Right lobe of liver (tissue), 6 donors: Measurements from ENCODE around the gene AGRN. TPM values are rescaled to one million over a fixed set of nuclear protein-coding genes. Genes with fewer than 3 reads are reported as not detected.

Source experiments
- ATAC-seq, 4 donors: fragments of 200-7000 bp; cut with Tn5 transposase; one replicate each; pipeline ENCODE4 v1.9.1; 2020; ENCODE audit warnings: mild to moderate bottlenecking in 4 of 4, moderate library complexity in 4 of 4
- DNase-seq, 3 donors: peaks; one replicate each; pipeline ENCODE4 v3.0.0-alpha.2; 2020
- H3K27ac ChIP-seq, 3 donors: fragments of 200-600 bp; one replicate each; pipeline ENCODE4 v1.8.0; 2022
- H3K27me3 ChIP-seq, 2 donors: fragments of 200-600 bp; one replicate each; pipeline ENCODE4 v1.8.0; 2022
- H3K36me3 ChIP-seq, 4 donors: fragments of 200-600 bp; sonication (generic) in 1 of 4; one replicate each; pipeline versions ENCODE4 v1.5.1 to v1.8.0; 2017 to 2022; ENCODE audit warnings: control low read depth in 1 of 4
- H3K4me1 ChIP-seq, 4 donors: fragments of 200-600 bp; sonication (generic) in 1 of 4; one replicate each; pipeline versions ENCODE4 v1.5.1 to v1.8.0; 2017 to 2022; ENCODE audit warnings: control low read depth in 1 of 4
- H3K4me3 ChIP-seq, 3 donors: fragments of 200-600 bp; one replicate each; pipeline ENCODE4 v1.8.0; 2022
- H3K9me3 ChIP-seq, 4 donors: fragments of 200-600 bp; sonication (generic) in 1 of 4; one replicate each; pipeline versions ENCODE4 v1.5.1 to v1.8.0; 2017 to 2022; ENCODE audit warnings: control low read depth in 1 of 4
- POLR2A ChIP-seq: fragments of 450-650 bp; IDR thresholded peaks from one replicate; pipeline ENCODE4 v1.6.1; 2017; ENCODE audit warnings: antibody characterized with exemption, mild to moderate bottlenecking
- WGBS: methylation state at CpG from one replicate; pipeline ENCODE4 v1.1.6; 2018; ENCODE audit warnings: low coverage, low lambda C conversion rate; ENCODE audit not compliant: insufficient coverage; ENCODE audit errors: missing lambda C conversion rate; 5-methylcytosine and 5-hydroxymethylcytosine counted together
- intact Hi-C, 2 donors: fragments of 100-400 bp; cut with DNase I; formaldehyde crosslinking; loops; one replicate each; pipeline versions ENCODE4 v1.11.2 to v1.14.1; 2022
- total RNA-seq, 6 experiments: library from RNA; depleted of rRNA in 2 of 6; stranded (reverse); fragments of >200 nt in 2 of 6; fragmentation: NEBNext Ultra II Directional in 3 of 6; extraction: Animal tissue kit (Norgen Biotek cat#: 25700) in 3 of 6; gene quantifications; one replicate each; pipeline versions ENCODE4 v1.1.0 to v1.2.4, GENCODE V29; 2016 to 2023
- TF ChIP-seq, protein P1 (sequence below), 4 donors: fragments of 200-600 bp in 3 of 4; fragments of 450-650 bp in 1 of 4; IDR thresholded peaks; one replicate each; pipeline versions ENCODE4 v1.5.1 to v1.8.0; 2016 to 2022; ENCODE audit warnings: antibody characterized with exemption in 4 of 4, mild to moderate bottlenecking in 2 of 4
- donor health status: DM: no; HTN: yes; CAD: no.
- donor health status: DM: no; HTN: no; CAD: no.
- donor health status: DM: no; HTN: no; CAD: no.
- donor health status: DM: no; HTN: yes; CAD: no.
- donor health status: DM: no; HTN: yes; CAD: no.

The AGRN gene
- total RNA-seq, 6 experiments from 2014 or later, result 14.2 to 44.5 (median 35.2) TPM

DNA sequence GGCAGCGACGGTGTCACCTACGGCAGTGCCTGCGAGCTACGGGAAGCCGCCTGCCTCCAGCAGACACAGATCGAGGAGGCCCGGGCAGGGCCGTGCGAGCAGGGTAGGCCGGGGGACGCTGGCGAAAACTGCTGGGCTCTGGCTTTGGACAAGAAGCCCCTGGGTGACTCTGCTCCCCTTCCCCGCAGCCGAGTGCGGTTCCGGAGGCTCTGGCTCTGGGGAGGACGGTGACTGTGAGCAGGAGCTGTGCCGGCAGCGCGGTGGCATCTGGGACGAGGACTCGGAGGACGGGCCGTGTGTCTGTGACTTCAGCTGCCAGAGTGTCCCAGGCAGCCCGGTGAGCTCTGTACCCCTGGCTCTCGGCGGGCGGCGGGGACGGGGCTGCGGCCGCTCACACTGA lies 24.0 kb downstream of the AGRN start:
- no peaks in the 10 kb centered on the region for H3K27me3 ChIP-seq
- H3K27ac ChIP-seq, result no peak overlapping the region
- H3K36me3 ChIP-seq, result peaks cover 0 to 2% (median 0%) of the 10 kb centered on the region in 4 donors
- no CpG with 5 or more reads among the region's 33 CpGs for WGBS
- H3K4me3 ChIP-seq, result no peak overlapping the region
- TF ChIP-seq, protein P1, sequence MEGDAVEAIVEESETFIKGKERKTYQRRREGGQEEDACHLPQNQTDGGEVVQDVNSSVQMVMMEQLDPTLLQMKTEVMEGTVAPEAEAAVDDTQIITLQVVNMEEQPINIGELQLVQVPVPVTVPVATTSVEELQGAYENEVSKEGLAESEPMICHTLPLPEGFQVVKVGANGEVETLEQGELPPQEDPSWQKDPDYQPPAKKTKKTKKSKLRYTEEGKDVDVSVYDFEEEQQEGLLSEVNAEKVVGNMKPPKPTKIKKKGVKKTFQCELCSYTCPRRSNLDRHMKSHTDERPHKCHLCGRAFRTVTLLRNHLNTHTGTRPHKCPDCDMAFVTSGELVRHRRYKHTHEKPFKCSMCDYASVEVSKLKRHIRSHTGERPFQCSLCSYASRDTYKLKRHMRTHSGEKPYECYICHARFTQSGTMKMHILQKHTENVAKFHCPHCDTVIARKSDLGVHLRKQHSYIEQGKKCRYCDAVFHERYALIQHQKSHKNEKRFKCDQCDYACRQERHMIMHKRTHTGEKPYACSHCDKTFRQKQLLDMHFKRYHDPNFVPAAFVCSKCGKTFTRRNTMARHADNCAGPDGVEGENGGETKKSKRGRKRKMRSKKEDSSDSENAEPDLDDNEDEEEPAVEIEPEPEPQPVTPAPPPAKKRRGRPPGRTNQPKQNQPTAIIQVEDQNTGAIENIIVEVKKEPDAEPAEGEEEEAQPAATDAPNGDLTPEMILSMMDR (IDR thresholded peaks at IDR 0.05), result no peak
- TF ChIP-seq POLR2A, result no peak
- intact Hi-C loops, result no loop called here
- no peak for ATAC-seq
- peaks cover 0 to 10% (median 5%) of the 10 kb centered on the region in 4 donors for H3K4me1 ChIP-seq
- DNase-seq, result no peak
- H3K9me3 ChIP-seq, result no peaks in the 10 kb centered on the region

DNA sequence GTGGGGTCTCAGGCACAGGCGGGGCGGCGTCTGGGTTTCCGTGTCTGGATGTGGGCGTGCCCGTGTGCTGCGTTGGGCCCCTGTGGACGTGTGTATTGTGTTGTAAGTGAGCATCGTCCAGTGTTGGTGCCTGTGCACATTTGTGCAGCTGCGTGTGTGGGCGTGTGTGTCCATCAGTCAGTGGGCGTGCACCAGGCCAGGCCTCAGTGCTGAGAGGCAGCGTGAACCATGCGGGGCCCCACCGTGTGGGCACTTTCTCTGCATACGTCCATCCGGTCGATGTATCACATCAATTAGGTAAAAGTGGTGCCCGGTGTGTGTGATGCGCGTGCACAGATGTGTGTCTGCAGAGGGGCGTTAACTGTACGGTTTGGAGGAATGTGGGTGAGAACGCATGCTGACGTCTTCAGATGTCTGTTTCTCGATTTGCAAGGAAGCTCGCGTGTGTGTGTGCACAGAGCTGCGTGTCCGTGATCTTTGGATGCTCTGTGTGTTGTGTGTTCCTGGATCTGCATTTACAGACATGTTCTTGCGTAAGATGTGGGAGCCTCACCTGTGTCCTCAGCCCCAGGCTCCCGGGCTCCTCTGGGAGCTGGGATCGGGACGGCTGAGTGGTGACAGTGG lies 24.6 kb downstream of the AGRN start:
- no peak for TF ChIP-seq POLR2A
- TF ChIP-seq, protein P1 (IDR thresholded peaks at IDR 0.05), result no peak
- H3K9me3 ChIP-seq, result no peaks in the 10 kb centered on the region
- no peaks in the 10 kb centered on the region for H3K27me3 ChIP-seq
- ATAC-seq, result no peak
- 91% methylated on average over 23 of the region's 34 CpGs for WGBS
- no peak overlapping the region for H3K4me3 ChIP-seq
- no peak for DNase-seq
- no peak overlapping the region for H3K27ac ChIP-seq
- peaks cover 0 to 10% (median 5%) of the 10 kb centered on the region in 4 donors for H3K4me1 ChIP-seq
- intact Hi-C loops, result no loop called here
- peaks cover 0 to 2% (median 0%) of the 10 kb centered on the region in 4 donors for H3K36me3 ChIP-seq

DNA sequence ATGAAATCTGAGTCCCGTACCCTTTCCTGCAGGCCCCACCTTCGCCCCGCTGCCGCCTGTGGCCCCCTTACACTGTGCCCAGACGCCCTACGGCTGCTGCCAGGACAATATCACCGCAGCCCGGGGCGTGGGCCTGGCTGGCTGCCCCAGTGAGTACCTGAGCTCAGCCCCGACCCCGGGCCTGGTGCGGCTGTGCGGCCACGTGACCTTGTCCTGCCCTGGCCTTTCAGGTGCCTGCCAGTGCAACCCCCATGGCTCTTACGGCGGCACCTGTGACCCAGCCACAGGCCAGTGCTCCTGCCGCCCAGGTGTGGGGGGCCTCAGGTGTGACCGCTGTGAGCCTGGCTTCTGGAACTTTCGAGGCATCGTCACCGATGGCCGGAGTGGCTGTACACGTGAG lies 25.2 kb downstream of the AGRN start:
- ATAC-seq (no peak), DNase-seq (no peak)
- no peak overlapping the region for H3K27ac ChIP-seq
- TF ChIP-seq, protein P1 (IDR thresholded peaks at IDR 0.05), result no peak
- no peak for TF ChIP-seq POLR2A
- WGBS, result 100% methylated on average over 1 of the region's 23 CpGs
- intact Hi-C loops, result no loop called here
- peaks cover 0 to 5% (median 3%) of the 10 kb centered on the region in 4 donors for H3K4me1 ChIP-seq
- no peaks in the 10 kb centered on the region for H3K27me3 ChIP-seq
- no peaks in the 10 kb centered on the region for H3K9me3 ChIP-seq
- no peak overlapping the region for H3K4me3 ChIP-seq
- peaks cover 0 to 2% (median 0%) of the 10 kb centered on the region in 4 donors for H3K36me3 ChIP-seq

DNA sequence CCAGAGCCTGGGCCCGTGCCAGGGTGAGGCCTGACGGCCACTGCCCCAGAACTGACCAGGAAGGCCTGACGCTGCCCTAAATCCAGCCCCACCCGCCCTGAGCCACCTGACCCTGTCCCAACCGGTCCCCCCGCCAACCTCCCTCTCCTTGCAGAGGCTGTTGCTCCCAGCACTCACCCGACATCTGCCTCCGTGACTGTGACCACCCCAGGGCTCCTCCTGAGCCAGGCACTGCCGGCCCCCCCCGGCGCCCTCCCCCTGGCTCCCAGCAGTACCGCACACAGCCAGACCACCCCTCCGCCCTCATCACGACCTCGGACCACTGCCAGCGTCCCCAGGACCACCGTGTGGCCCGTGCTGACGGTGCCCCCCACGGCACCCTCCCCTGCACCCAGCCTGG lies 26.3 kb downstream of the AGRN start:
- no peak overlapping the region for H3K4me3 ChIP-seq
- no peaks in the 10 kb centered on the region for H3K9me3 ChIP-seq
- H3K36me3 ChIP-seq, result peaks cover 0 to 2% (median 0%) of the 10 kb centered on the region in 4 donors
- no peaks in the 10 kb centered on the region for H3K4me1 ChIP-seq
- intact Hi-C loops, result no loop called here
- DNase-seq, result no peak
- H3K27ac ChIP-seq, result no peak overlapping the region
- no peak for ATAC-seq
- no peak for TF ChIP-seq POLR2A
- TF ChIP-seq, protein P1 (IDR thresholded peaks at IDR 0.05), result no peak
- WGBS, result 95% methylated on average over 8 of the region's 20 CpGs
- no peaks in the 10 kb centered on the region for H3K27me3 ChIP-seq
